Caco-2 (cell line): ENCODE data around the gene IQSEC3. TPM values are rescaled to one million over a fixed set of nuclear protein-coding genes. Genes with fewer than 3 reads are reported as not detected.

Experiments used
- BruUV-seq: library from RNA; stranded (reverse); fragments of 400-500 nt; replicated peaks from 2 replicates; lab custom pipeline; 2021; lab: Mats Ljungman, UMichigan
- CTCF ChIA-PET: fragments of 300-600 bp; sonication (Branson Sonifier 250); formaldehyde crosslinking; loops from one replicate; lab custom pipeline; 2022; ENCODE audit warnings: antibody characterized with exemption; lab: Charles Lee
- POLR2A ChIA-PET: fragments of 300-600 bp; sonication (Branson Sonifier 250); formaldehyde crosslinking; loops from one replicate; lab custom pipeline; 2022; ENCODE audit warnings: antibody characterized with exemption; lab: Charles Lee
- DNase-seq, 2 experiments: peaks; one replicate each; pipeline versions ENCODE4 v3.0.0 to v3.0.0-alpha.2; 2020 to 2022
- H3K27me3 ChIP-seq: replicated peaks from 2 replicates; pipeline ENCODE4 v1.6.0; 2011; ENCODE audit warnings: low read length; ENCODE audit not compliant: control insufficient read depth, insufficient read depth
- H3K36me3 ChIP-seq: 2 replicates; pipeline ENCODE4 v1.5.1; 2011; ENCODE audit warnings: low read length; ENCODE audit not compliant: control insufficient read depth, insufficient read depth
- H3K4me1 ChIP-seq: fragments of 250-450 bp; sonication (Bioruptor Pico); 2 replicates; pipeline ENCODE4 v1.5.1; 2020; ENCODE audit warnings: mild to moderate bottlenecking
- H3K4me3 ChIP-seq: 2 replicates; pipeline ENCODE4 v1.5.1; 2011; ENCODE audit warnings: low read depth, mild to moderate bottlenecking, control low read depth, low read length
- H3K9me3 ChIP-seq: fragments of 250-450 bp; sonication (Bioruptor Pico); 2 replicates; pipeline ENCODE4 v1.5.1; 2020; ENCODE audit warnings: mild to moderate bottlenecking, moderate library complexity
- H3K27ac Mint-ChIP-seq: one replicate; pipeline ENCODE4 v1.8.0; 2022; ENCODE audit warnings: mixed read lengths; ENCODE audit not compliant: unreplicated experiment
- H3K27me3 Mint-ChIP-seq: one replicate; pipeline ENCODE4 v1.8.0; 2022; ENCODE audit warnings: mixed read lengths; ENCODE audit not compliant: insufficient read depth, unreplicated experiment
- H3K36me3 Mint-ChIP-seq: one replicate; pipeline ENCODE4 v1.8.0; 2022; ENCODE audit warnings: mild to moderate bottlenecking, mixed read lengths; ENCODE audit not compliant: insufficient read depth, unreplicated experiment
- H3K4me1 Mint-ChIP-seq: one replicate; pipeline ENCODE4 v1.8.0; 2022; ENCODE audit warnings: low read depth, mixed read lengths; ENCODE audit not compliant: unreplicated experiment
- H3K4me3 Mint-ChIP-seq: one replicate; pipeline ENCODE4 v1.8.0; 2022; ENCODE audit warnings: mild to moderate bottlenecking, moderate library complexity, mixed read lengths; ENCODE audit not compliant: unreplicated experiment
- H3K9me3 Mint-ChIP-seq: one replicate; pipeline ENCODE4 v1.8.0; 2022; ENCODE audit warnings: mixed read lengths; ENCODE audit not compliant: unreplicated experiment
- intact Hi-C: fragments of 100-400 bp; cut with micrococcal nuclease; formaldehyde crosslinking; loops from one replicate; pipeline ENCODE4 v1.10.0; 2022; ENCODE audit not compliant: unreplicated experiment
- total RNA-seq: library from RNA; stranded (reverse); gene quantifications from 2 replicates; pipeline ENCODE4 v1.2.3, GENCODE V29; 2022
- TF ChIP-seq, protein P1 (sequence below), 2 experiments: fragments of 200-600 bp in 1 of 2; IDR thresholded peaks; 1 replicate in 1 of 2; 2 replicates in 1 of 2; pipeline versions ENCODE4 v1.5.1 to v1.8.0; 2011 to 2022; ENCODE audit warnings: antibody characterized with exemption in 1 of 2, control low read depth in 1 of 2, inconsistent platforms in 1 of 2, low read depth in 1 of 2, low read length in 1 of 2, mild to moderate bottlenecking in 1 of 2, moderate library complexity in 1 of 2; ENCODE audit not compliant: insufficient read depth in 1 of 2, severe bottlenecking in 1 of 2, unreplicated experiment in 1 of 2

Gene IQSEC3
- total RNA-seq, 1 experiment from 2014 or later: 0.59 TPM

DNA sequence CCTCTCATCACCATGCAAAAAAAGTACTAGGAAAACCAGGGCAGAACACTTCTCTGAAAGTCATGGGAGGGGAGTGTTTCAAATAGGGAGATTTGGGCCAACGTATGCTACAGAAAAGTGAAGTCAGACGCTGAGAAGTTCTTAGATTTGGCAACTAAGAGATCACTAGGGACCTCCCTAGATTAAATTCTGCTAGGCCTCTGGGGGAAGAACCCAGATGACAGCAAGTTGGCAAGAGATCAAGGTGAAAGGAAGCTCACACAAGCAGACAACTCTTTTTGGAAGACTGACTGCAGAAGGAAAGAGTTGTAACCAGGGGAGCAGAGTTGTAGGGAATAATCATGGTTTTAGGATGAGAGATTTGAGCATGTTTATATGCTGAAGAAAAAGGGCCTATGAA lies 20.7 kb downstream of the IQSEC3 start:
- DNase-seq: no peak
- Histone ChIP-seq H3K4me1 (no peaks in the 10 kb centered on the region), H3K36me3 (no peaks in the 10 kb centered on the region), H3K9me3 (peaks cover 18% of the 10 kb centered on the region), H3K27me3 (no peaks in the 10 kb centered on the region), H3K4me3 (no peak overlapping the region)
- BruUV-seq: no TSS peak
- Mint-ChIP-seq H3K4me3 (no peak overlapping the region), H3K36me3 (no peaks in the 10 kb centered on the region), H3K27ac (no peak overlapping the region), H3K4me1 (no peaks in the 10 kb centered on the region), H3K9me3 (peaks cover 20% of the 10 kb centered on the region), H3K27me3 (peaks cover 10% of the 10 kb centered on the region)
- POLR2A ChIA-PET: no interaction called here
- CTCF ChIA-PET: no interaction called here
- intact Hi-C loops: no loop called here
- TF ChIP-seq, protein P1, sequence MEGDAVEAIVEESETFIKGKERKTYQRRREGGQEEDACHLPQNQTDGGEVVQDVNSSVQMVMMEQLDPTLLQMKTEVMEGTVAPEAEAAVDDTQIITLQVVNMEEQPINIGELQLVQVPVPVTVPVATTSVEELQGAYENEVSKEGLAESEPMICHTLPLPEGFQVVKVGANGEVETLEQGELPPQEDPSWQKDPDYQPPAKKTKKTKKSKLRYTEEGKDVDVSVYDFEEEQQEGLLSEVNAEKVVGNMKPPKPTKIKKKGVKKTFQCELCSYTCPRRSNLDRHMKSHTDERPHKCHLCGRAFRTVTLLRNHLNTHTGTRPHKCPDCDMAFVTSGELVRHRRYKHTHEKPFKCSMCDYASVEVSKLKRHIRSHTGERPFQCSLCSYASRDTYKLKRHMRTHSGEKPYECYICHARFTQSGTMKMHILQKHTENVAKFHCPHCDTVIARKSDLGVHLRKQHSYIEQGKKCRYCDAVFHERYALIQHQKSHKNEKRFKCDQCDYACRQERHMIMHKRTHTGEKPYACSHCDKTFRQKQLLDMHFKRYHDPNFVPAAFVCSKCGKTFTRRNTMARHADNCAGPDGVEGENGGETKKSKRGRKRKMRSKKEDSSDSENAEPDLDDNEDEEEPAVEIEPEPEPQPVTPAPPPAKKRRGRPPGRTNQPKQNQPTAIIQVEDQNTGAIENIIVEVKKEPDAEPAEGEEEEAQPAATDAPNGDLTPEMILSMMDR (IDR thresholded peaks at IDR 0.05; ENCODE audit: insufficient read depth in 1 of 2, low read depth in 1 of 2, low read length in 1 of 2, severe bottlenecking in 1 of 2, unreplicated experiment in 1 of 2): no peak

DNA sequence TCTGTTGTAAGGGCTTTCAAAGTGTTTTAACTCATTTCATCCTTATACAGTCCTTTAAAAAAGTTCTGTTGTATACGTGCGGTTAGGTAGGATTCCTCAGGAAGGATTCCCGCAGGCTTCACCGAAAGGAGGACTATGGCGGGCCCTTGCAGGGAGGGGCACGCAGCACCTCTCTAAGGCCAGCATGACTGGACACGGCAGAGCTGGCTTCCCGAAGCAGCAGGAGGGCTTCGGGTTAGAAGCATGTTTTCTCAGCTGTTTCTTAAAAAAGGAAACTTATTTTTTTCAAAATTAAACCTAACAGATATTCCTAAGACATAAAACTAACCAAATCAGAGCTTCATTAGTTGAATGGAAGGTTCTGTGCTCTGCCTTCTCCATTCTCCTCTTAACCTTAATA lies 21.3 kb downstream of the IQSEC3 start:
- H3K27ac Mint-ChIP-seq: no peak overlapping the region
- peaks cover 20% of the 10 kb centered on the region for H3K9me3 Mint-ChIP-seq
- H3K36me3 Mint-ChIP-seq: no peaks in the 10 kb centered on the region
- no peak overlapping the region for H3K4me3 Mint-ChIP-seq
- no peaks in the 10 kb centered on the region for H3K36me3 ChIP-seq
- ChIA-PET CTCF (no interaction called here), POLR2A (no interaction called here)
- no peak overlapping the region for H3K4me3 ChIP-seq
- BruUV-seq: no TSS peak
- DNase-seq: no peak
- H3K4me1 ChIP-seq: no peaks in the 10 kb centered on the region
- peaks cover 18% of the 10 kb centered on the region for H3K9me3 ChIP-seq
- TF ChIP-seq, protein P1 (IDR thresholded peaks at IDR 0.05; ENCODE audit: insufficient read depth in 1 of 2, low read depth in 1 of 2, low read length in 1 of 2, severe bottlenecking in 1 of 2, unreplicated experiment in 1 of 2): no peak
- H3K27me3 Mint-ChIP-seq: peaks cover 9% of the 10 kb centered on the region
- no peaks in the 10 kb centered on the region for H3K4me1 Mint-ChIP-seq
- H3K27me3 ChIP-seq: no peaks in the 10 kb centered on the region
- intact Hi-C loops: no loop called here

DNA sequence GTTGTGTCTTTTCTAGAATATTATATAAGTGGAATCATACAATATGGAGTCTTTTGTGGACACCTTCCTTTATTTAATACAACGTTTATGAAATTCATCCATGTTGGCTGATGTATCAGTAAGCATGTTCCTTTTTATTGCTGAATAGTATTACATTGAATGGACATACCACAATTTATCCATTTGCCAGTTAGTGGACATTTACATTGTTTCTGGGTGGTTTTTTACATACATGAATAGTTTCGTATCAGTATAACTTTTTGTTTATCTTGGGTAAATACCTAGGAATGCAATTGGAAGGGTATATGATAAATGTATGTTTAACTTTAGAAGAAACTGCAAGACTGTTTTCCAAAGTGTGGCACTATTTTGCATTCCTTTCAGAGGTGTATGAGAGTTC lies 23.1 kb downstream of the IQSEC3 start:
- Mint-ChIP-seq H3K4me1 (no peaks in the 10 kb centered on the region), H3K36me3 (no peaks in the 10 kb centered on the region), H3K9me3 (peaks cover 20% of the 10 kb centered on the region), H3K27me3 (no peaks in the 10 kb centered on the region), H3K27ac (no peak overlapping the region), H3K4me3 (no peak overlapping the region)
- no TSS peak for BruUV-seq
- Histone ChIP-seq H3K36me3 (no peaks in the 10 kb centered on the region), H3K9me3 (peaks cover 18% of the 10 kb centered on the region), H3K4me3 (no peak overlapping the region), H3K4me1 (no peaks in the 10 kb centered on the region), H3K27me3 (no peaks in the 10 kb centered on the region)
- no peak for DNase-seq
- ChIA-PET CTCF (no interaction called here), POLR2A (no interaction called here)
- intact Hi-C loops: no loop called here
- TF ChIP-seq, protein P1 (IDR thresholded peaks at IDR 0.05; ENCODE audit: insufficient read depth in 1 of 2, low read depth in 1 of 2, low read length in 1 of 2, severe bottlenecking in 1 of 2, unreplicated experiment in 1 of 2): no peak
